SU-DHL-6 (cell line): ENCODE measurements around the gene ZNHIT1.
"Not testable (repeated sequence)": the region's sequence is repeated elsewhere in the genome, so short reads cannot be mapped to it uniquely, and the experiment has no call there.

Experiments
- EZH2phosphoT487 ChIP-seq: fragments of 200-600 bp; sonication (generic), shearing (Covaris generic); conservative IDR thresholded peaks from 2 replicates; pipeline ENCODE4 v1.6.1; 2018; ENCODE audit warnings: mild to moderate bottlenecking, antibody characterized with exemption, low read length, moderate library complexity, mixed read lengths
- TF ChIP-seq, protein P1 (sequence below): fragments of 200-600 bp; sonication (generic); IDR thresholded peaks from one replicate; pipeline ENCODE4 v1.5.1; 2017; ENCODE audit warnings: antibody characterized with exemption, mild to moderate bottlenecking, low read length, moderate library complexity; ENCODE audit not compliant: insufficient read depth, poor library complexity, severe bottlenecking

DNA sequence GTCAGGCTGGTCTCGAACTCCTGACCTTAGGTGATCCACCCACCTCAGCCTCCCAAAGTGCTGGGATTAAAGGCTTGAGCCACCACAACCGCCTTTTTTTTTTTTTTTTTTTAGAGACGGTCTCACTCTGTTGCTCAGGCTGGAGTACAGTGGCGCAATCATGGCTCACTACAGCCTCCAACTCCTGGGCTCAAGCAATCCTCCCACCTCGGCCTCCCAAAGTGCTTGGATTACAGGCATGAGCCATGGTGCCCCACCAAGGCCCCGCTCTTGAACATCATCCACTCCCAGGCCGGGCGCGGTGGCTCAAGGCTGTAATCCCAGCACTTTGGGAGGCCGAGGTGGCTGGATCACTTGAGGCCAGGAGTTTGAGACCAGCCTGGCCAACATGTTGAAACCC is 18.4 kb upstream of the ZNHIT1 start:
- TF ChIP-seq, protein P1, sequence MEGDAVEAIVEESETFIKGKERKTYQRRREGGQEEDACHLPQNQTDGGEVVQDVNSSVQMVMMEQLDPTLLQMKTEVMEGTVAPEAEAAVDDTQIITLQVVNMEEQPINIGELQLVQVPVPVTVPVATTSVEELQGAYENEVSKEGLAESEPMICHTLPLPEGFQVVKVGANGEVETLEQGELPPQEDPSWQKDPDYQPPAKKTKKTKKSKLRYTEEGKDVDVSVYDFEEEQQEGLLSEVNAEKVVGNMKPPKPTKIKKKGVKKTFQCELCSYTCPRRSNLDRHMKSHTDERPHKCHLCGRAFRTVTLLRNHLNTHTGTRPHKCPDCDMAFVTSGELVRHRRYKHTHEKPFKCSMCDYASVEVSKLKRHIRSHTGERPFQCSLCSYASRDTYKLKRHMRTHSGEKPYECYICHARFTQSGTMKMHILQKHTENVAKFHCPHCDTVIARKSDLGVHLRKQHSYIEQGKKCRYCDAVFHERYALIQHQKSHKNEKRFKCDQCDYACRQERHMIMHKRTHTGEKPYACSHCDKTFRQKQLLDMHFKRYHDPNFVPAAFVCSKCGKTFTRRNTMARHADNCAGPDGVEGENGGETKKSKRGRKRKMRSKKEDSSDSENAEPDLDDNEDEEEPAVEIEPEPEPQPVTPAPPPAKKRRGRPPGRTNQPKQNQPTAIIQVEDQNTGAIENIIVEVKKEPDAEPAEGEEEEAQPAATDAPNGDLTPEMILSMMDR = not testable (repeated sequence)
- TF ChIP-seq EZH2phosphoT487 = not testable (repeated sequence)
